ELF-1 (cell line): Measurements from ENCODE around the gene NUFIP1.
"Not testable (repeated sequence)": the region's sequence is repeated elsewhere in the genome, so short reads cannot be mapped to it uniquely, and the experiment has no call there.

Experiments
- DNase-seq: peaks from one replicate; pipeline ENCODE4 v3.0.0-alpha.2; 2016; ENCODE audit warnings: low read depth, low spot score

Gene NUFIP1

DNA sequence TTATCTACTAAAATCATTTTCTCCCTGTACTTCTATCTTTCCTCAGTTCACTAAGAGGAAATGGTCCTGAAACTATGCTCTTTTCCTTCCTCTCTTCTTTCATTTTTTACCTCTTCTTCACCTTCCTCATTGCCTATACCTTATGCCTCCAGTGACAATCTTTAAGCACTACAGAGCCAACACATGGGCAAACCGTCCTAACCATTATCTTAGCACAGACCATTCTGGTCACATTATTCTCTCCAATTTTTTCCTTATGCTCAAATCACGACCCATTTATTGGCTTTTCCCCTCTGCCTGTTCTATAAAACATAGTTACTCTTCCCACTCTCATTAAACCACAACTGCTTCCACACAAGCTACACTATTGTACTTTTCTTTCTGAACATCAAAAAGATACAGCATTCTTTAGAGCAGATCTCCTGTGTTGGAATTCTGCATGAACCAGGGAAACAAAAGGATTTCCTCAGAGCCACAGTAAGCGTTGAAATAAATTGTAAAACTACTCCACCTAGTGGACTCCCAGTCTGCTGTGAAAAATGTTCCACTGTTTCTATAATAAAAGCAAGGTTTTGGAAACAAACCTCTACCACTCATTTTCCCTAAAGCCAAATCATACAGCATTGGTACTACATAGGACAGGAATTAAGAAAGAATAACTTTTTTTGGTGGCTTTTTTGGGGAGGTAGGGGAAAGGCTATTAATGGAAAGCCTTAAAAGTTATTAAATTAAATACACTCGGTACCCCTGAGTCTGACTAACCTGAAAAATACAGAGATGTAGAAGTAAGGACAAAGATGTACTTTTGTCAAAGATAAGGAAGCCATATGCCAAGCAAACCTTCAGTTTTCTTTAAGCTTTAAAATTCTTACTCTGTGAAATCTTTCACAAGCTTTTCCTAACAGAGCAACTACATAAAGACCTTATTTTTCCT is 19.5 kb downstream of the NUFIP1 start:
- DNase-seq: peak; percentile 18

DNA sequence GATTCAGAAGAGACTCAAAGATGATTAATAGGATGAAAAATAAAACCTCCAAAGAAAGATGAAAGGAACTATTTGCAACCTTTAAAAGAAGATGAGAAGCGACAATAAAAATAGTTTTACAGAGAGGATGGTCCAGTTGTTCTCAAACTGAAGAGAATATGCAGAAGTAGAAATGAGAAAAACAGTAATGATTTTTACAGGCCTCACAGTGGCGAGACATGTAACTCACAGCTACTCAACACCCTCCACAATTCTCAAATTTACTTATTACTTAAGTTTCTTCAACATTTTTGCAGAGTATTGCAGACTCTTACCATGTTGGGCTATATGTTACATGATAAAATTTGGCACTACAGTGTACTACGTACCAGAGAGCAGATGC is 20.8 kb downstream of the NUFIP1 start:
- no peak for DNase-seq

DNA sequence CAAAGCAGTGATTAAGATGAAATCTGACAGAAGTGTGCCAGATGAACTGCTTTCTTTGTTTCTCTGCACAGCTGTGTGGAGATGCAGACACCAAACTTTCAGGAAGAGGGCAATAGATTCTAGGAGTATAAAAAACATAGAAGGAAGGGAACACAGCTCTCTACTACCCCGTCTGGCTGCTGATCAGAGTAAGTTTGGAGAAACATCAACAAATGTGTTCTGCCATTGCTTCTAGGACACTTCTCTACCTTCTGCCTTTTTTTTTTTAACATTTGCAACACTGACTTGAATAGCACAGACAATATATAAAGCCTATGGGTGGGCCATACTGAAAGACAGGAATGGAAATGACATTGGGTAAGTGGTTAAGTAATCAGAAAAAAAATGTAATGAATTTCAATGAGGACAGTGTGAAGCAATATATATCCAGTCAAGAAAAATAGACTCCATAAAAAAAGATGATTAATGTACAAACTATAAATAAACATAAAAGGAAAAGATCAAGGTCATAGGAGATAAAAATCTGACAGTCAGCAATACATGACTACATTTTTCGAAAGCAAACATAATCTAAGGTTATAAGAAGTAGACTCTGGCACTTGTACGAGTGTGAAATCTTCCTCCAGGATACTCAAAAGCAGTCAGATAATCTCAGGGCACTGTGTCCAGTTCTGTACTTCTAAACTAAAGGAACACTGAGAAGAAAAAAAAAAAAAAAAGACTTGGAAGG is 21.4 kb downstream of the NUFIP1 start:
- no peak for DNase-seq

DNA sequence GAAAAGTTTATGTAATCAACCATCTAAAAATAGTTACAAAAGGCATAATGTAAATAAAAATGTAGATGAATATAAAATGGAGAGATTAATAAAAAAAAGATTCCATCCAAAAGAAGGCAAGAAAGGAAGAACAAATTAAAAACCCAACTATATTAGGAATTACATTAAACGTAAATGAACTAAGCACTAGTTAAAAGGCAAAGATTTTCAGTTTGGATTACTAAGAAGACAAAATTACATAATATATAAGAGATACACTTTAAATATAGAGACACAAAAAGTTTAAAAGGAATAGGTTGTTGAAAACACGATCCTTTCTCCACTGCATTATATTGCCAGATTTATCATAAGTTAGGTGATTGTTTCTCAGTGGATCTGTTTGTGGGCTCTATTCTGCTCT is 27.3 kb downstream of the NUFIP1 start:
- DNase-seq: no peak

DNA sequence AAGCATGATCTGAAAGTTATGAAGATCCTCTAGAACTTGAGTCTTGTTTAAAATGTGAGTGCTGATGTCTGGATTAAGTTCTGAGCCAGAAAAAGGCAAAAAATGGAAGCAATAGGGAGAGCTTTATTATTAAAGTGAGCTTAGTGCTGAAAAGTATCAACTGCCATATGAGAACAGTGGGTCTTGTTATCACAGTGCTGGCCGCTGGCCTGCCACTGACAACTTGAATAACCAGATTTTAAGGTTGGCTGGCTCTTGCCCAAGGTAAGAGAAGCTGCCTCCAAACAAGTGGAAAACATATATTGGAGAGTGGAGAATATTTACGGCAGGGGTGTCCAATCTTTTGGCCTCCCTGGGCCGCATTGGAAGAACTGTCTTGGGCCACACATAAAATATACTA is 33.9 kb downstream of the NUFIP1 start:
- DNase-seq: no peak

DNA sequence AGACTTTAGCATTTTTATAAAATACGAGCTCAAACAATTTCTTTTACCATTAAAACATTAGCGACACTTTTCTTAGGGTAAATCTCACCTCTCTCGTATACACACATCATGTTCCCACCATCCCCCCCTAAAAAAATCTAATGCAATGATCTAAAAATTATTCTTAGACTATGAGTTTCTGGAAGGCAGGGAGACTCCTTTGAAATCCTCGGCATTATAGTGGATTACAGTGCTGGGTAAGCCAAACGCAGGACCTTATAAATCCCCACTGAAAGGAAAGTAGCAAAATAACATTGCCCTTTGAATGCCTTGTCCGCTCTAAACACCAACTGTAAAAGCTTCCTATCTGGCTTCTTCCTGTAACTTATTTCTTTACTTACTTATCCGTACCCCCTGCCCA is 35.0 kb downstream of the NUFIP1 start:
- DNase-seq: no peak

DNA sequence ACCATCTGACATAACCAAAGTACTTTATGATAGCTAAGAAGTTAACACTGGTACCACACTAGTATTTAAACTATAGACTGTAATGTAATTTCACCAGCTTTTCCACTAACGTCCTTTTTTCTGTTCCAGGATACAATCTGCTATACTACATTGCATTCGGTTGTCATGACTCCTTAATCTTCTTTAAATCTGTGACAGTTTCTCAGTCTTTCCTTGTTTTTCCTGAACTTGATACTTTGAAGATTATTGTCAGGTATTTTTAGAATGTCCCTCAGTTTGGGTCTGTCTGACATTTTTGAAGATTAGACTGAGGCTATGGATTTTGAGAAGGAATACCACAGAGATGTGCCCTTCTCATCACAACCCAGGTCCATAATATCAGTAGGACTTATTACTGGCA is 36.6 kb downstream of the NUFIP1 start:
- no peak for DNase-seq

DNA sequence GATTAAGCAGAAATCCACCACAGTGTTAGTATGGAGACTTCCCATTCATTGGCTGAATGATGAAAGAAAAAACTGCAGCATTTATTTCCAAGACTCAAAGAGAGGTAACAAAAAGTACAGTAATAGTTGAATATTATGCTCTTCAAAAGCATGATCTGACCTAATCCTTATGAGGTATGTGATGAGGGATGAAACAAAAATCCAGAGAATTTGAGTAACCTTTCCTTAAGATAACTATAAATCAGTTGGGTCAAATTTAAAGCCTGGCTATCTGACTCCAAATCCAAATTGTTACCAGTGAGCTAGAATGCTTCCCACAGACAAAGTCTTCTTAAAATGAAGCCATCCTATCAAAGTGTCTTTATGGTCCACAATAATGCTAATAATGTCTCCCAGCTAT is 38.1 kb downstream of the NUFIP1 start:
- no peak for DNase-seq

DNA sequence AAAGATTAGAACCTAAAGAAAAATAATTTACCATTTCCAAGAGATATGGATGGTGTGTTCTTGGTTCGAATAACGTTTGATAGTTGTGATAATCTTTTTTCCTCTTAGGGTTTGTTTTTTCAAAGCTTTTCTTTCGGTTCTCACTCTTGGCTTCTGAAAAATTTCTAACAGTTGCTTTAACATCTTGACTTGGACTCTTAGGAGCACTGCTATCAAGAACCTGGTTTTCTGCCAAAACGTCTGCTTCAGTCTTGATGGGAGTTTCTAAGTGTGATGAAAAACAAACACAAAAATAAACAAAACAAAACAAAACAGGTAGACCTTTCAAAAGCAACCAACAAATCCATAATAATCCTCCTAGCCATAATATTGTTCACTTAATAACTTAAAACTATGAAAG is 45.9 kb downstream of the NUFIP1 start:
- DNase-seq: not testable (repeated sequence)

DNA sequence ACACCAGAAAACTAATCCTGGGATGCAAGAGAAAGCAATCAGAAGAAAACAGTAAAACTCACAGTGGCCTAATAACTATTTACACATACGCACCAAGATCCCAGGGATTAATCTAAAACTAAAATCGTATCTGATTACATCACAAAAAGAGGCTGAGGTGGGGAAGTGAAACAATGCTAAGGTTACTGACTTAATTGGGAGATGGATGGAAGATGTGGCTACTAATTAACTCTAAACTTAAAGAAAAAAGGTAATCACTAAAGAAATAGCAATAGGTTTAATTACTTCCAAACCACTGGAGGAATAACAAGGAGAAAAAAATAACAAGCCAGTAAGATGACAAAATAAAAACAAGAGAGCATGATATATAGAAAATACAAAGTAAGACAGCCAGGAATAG is 50.4 kb downstream of the NUFIP1 start:
- no peak for DNase-seq

DNA sequence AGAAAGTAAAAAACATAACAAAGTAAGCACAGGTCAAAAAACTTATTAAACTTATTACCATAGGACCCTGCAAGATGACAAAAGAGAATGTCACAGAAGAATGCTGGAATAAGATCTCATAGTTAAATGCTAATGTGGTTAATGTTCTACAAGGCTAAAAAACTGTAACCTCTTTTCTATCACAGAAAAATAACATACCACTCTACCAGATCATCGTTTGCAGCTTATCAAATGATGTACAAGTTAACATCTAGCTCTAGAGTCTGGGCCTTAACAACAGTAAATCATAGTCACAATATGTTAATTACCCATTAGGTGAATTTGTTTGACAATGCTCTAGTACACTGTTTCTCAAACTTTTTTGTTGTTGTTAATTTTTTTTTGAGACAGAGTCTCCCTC is 53.0 kb downstream of the NUFIP1 start:
- DNase-seq: no peak

DNA sequence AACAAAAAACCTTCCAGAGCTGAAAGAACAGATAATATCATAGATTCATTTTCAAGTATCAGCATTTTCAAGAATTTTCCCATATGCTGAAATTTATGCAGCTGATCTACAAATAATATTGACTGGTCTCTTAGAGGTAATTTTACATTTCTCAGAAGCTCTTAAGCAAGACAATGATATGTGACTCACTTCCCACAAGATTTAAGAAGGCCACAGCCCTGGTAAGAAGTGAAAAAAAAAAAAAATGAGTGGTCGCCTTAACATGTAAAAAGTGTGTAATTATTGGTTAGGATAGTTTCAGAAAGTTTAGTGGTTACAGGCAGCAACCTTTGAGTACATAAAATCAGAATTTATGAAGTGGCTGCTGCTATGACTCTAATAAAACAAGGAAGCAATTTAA is 54.5 kb downstream of the NUFIP1 start:
- DNase-seq: no peak

DNA sequence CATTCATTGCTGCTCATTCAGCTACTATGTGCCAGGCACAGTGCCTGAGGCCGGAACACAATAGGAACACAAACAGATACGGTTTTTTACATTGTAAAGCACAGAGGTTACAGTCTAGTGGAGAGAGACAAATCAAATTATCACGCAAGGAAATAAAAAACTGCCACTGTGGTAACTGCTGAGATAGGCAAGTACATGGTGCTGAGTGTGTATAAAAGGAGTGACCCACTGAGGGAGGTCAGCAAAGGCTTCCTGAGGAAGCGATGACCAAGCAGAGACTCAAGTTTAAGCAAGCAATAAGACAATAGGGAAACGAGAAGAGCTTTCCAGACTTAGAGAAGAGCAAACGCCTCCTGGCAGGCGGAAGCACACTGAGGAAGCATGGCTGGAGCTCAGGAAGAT is 56.4 kb downstream of the NUFIP1 start:
- no peak for DNase-seq

DNA sequence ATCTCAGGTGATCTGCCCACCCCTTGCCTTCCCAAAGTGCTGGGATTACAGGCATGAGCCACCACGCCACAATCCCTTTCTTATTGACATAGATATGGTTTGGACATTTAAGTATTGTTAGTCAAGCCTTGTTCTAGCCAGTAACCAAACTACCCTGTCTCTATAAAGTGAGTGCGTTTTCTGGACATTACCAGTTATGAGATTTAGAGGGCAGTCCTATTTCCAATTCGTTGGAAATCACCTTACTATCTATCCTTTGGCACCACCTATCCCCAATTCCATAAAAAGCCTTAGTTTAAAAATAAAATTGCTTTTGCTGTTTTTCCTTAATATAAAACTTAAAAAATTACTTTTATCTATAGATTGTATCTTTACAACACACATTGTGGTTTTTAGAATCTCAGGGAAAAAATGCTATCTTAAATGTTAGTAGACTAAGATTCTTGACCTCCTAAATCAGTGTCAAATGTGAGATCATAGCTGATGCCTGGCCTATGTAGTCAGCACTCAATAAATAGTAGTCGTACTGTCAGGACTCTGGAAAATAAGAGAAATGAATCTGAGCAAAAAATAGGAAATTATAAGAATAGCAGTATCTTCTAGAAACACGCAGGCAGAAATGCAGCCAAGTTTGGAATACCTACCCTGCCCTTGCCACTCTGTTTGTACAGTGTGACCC is 57.0 kb downstream of the NUFIP1 start:
- no peak for DNase-seq

DNA sequence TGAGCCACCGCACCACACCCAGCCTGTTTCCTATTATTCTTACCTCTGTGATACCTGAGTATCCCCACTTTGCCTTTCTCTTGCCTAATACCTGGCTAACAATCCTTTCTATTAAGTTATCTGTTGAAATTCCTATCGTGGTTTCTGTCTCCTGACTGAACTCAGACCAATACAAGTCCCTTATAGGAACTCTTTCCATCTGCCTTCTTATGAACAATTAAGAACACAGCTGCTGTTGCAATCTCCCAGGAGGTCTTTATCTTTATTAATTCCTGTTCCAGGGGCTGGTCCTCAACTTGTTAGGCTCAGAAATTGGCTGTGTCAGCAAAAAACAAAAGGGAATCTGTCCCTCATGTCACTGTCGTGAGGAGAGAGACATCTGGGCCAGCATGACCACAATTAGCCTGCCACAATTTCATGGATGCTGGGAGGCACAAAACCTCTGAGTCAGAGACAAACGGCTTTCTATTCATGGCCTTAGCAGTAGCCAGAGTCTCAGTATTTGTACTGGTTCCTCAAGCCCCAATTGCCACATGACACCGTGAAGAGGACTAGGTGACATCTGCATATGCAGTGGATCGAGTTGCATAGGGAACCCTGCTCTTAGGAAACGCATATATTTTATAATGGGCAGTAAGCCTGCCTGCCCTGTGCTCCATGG is 58.2 kb downstream of the NUFIP1 start:
- DNase-seq: peak; percentile 24

DNA sequence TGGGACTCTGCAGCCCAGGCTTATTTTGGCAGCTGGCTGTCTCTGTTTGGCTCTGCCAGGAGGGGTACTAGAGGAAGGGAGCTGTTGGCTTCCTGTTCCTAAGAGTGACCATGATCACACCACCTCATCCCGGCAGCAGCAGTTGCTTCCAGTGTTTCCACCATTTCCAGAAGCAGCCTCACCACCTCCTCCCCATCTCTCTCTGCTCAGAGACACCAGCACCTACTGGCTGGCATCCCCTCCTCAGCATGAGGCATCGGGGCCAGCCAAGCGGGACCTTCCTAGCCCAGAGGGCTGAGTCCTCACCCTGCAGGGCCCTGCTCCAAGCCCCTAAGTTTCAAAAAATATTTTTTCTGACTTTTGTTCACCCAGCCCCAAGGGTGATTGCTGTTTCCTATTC is 59.0 kb downstream of the NUFIP1 start:
- no peak for DNase-seq

DNA sequence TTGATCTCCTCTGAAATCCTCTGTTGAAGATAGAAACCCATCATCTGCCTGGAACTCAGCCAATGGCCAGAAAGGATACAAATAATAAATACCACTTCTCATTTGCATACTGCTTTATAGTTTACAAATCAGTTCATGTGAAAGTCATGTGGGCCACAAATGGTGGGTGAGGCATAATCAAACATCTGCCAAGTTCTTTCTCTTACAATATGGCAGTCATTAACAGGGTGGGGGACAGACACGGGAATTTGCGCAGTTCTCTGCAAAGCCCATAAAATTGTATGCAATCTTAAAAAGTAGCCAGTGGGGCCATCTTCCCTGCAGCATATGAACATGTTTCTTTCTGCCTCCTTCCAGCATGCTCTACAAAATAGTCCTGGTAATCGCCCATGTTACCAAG is 59.6 kb downstream of the NUFIP1 start:
- no peak for DNase-seq

DNA sequence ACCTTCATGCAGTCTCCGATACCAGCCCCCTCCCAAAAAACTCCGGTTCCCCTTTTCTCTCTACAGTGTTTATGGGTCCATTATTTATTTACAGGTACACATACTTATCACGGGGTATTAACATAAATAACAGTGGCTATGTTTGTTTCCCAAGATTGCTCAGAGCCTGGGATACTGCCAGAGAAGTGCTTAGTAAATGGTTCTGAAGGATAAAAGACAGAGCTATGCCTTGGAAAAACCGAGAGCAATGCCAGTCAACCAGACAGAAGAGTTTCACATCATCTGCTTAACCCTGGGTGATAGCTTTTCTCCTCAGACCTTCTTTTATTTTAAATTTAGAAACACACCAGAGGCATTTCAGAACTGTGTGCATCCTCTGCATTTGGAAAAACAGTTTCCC is 61.3 kb downstream of the NUFIP1 start:
- no peak for DNase-seq

DNA sequence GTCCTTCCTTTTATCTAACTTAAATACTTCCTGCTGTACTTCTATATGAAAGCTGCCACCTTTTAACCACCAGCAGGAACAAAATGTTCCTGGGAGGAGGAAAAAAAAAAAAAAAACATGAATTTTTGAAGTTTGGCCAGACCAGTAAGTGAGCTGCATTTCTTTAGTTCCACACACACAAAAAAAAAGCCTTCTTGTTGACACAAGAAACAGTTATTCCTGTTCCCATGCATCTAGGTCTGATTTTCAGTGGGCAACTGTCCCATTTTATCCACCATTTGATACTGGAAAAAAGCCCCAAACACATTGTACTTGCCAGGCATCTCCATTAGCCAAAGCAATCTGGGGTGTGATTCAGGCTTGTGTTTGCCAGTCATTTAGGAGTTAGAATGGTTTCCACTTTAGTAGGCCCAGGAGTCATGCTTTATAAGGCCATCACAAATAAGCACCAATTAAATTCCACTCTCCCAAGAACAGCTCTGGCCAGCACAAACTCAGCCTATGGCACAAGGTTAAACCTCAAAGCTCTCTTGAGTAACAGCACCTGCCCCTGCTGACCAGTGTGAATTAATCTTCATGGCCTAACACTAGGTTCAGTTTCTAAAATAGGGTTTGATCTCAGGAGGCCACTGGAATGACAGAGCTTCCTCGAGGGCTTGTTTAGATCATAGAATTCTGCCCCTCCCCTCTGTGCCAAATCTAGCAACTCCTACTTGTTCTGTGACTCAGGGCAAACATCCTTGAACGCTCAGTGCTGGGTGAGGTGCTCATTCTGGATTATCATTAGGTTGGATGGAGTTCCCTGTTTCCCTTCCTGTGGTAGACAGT is 67.1 kb downstream of the NUFIP1 start:
- no peak for DNase-seq

DNA sequence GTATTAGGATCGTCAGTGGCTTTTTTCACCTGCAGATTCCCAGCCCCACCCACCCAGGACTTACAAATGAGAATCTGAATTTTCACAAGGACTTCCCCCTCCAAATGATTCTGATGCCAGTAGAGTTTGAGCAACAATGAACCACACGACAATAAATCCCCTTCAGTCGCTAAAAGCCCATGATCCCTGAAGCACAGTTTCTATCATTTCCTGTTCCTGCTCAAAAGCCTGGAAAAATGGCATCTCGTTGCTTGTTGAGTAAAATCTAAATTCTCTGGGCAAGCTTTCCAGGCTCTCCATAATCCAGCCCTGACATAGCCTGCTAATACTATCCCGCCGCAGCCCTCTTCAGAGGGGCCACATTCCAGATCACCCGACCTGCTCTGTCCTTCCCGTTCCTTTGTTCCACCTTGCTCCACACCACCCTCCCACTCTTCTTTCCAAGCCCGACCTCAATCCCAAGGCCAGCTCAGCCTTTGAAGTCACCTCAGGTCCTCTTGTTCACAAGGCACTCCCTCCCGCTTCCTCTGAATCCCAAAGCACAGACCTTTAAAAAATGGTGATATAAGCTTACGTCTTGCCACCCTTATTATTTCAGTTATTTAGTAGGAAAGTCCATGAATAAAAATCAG is 67.9 kb downstream of the NUFIP1 start:
- peak; percentile 74 for DNase-seq

DNA sequence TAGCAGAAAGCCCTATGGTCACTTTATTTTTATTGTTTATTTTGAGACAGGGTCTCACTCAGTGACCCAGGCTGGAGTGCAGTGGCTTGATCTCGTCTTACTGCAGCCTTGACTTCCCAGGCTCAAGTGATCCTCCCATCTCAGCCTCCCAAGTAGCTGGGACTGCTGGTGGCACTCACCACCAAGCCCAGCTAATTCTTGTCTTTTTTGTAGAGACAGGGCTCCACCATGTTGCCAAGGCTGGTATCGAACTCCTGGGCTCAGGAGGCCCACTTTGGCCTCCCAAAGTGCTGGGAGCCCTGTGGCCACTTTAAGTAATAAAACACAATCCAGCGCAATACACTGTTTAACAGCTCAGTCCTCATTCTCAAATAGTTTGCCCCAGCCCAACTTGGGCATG is 69.3 kb downstream of the NUFIP1 start:
- no peak for DNase-seq
